ENCODE measurements around the gene RFNG. TPM values are rescaled to one million over a fixed set of nuclear protein-coding genes. Genes with fewer than 3 reads are reported as not detected.
A peak's percentile ranks its signal among the peaks of the same experiment; 100 is the strongest.

Gene RFNG
- total RNA-seq, 1 donor from 2014 or later, result 13.6 TPM

- no peaks in the 10 kb centered on the region for H3K36me3 Mint-ChIP-seq
- Histone ChIP-seq H3K79me2 (ENCODE audit: low read depth) (peaks cover 23% of the 10 kb centered on the region), H4K20me1 (ENCODE audit: low read depth) (peaks cover 30% of the 10 kb centered on the region), H2AFZ (replicated peaks) (no peak overlapping the region), H3K4me3 (no peak overlapping the region), H3F3A (ENCODE audit: low read depth) (peaks cover 18% of the 10 kb centered on the region), H3K4me2 (no peak overlapping the region), H3K9me3 (ENCODE audit: low read depth) (no peaks in the 10 kb centered on the region), H3K27ac (no peak overlapping the region), H3K27me3 (no peaks in the 10 kb centered on the region), H3K9ac (no peak overlapping the region), H3K4me1 (peaks cover 11% of the 10 kb centered on the region), H3K36me3 (no peaks in the 10 kb centered on the region)
- no peak overlapping the region for H3K27ac Mint-ChIP-seq
- DNase-seq (ENCODE audit: low spot score), result no peak
- peaks cover 20% of the 10 kb centered on the region for H3K4me1 Mint-ChIP-seq
- H3K27me3 Mint-ChIP-seq (ENCODE audit: insufficient read depth, low read depth), result peaks cover 4% of the 10 kb centered on the region
- no peak for TF ChIP-seq EZH2 (IDR thresholded peaks at IDR 0.05)
- no peak for TF ChIP-seq EZH2phosphoT487 (IDR thresholded peaks at IDR 0.05)
- no peak for TF ChIP-seq CTCF (IDR thresholded peaks at IDR 0.05)
- no peaks in the 10 kb centered on the region for H3K9me3 Mint-ChIP-seq
- H3K4me3 Mint-ChIP-seq, result peak overlapping the region; percentile 85
Measured at GRCh38 chr17:82024859-82025258, 26.8 kb downstream of the RFNG start.

DNA sequence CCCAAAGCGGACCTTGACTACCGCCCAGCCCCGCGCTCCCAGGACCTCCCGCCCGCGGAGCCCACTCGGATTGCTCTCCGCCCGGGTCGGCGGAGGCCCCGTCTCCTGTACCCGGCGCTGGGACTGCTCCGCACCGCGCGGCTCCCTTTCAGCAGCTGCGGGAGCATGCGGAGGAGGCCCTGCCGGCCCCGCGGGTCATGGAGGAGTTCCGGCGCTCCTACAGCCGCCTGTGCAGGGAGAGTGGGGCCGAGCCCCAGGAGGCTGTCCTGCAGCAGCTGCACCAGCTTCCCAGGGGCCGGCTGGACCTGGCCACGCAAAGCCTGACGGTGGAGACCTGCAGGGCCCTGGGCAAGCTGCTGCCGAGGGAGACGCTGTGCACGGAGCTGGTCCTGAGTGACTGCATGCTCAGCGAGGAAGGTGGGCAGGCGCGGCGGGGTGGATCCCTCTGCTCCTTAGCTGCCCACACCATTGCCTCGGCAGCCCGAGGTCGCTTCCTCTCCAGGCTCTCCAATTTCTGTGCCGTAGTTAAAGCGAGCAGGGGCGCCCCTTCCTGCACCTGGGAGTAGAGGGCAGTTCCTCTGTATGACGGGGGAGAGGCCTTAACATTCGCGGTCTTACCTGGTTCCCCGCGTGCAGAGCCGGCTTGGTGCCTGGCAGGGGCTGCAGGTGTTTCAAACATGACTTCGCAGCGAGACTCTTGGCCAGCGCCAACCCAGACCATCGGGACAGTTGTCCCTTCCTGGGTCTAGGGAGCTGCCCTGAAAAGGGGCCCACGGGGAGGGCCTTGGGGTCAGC lies 28.0 kb downstream of the RFNG start:
- H3K27ac ChIP-seq, result no peak overlapping the region

GRCh38 chr17:82022981-82023446 lies 28.6 kb downstream of the RFNG start, which contains the start of gene LRRC45:
TSS of gene LRRC45 (plus strand) at chr17:82023305. CDS start at chr17:82023644, 339 bp downstream.
- TF ChIP-seq CTCF (IDR thresholded peaks at IDR 0.05) (no peak), EZH2 (IDR thresholded peaks at IDR 0.05) (no peak), EZH2phosphoT487 (IDR thresholded peaks at IDR 0.05) (no peak)
- no peaks in the 10 kb centered on the region for H3K9me3 Mint-ChIP-seq
- H3K27ac Mint-ChIP-seq, result no peak within 1 kb of the TSS
- H3K27me3 Mint-ChIP-seq (ENCODE audit: insufficient read depth, low read depth), result peaks cover 4% of the 10 kb centered on the region
- H3K4me3 Mint-ChIP-seq, result peak within 1 kb of the TSS; percentile 89
- Histone ChIP-seq H3K4me3 (peak within 1 kb of the TSS; percentile 95), H3F3A (ENCODE audit: low read depth) (peaks cover 15% of the 10 kb centered on the region), H3K4me1 (peaks cover 11% of the 10 kb centered on the region), H3K36me3 (no peaks in the 10 kb centered on the region), H2AFZ (replicated peaks) (peak within 1 kb of the TSS; percentile 80), H3K27me3 (no peaks in the 10 kb centered on the region), H3K79me2 (ENCODE audit: low read depth) (peaks cover 23% of the 10 kb centered on the region), H3K4me2 (peak within 1 kb of the TSS; percentile 91), H4K20me1 (ENCODE audit: low read depth) (peaks cover 29% of the 10 kb centered on the region), H3K9ac (peak within 1 kb of the TSS; percentile 76), H3K27ac (no peak within 1 kb of the TSS), H3K9me3 (ENCODE audit: low read depth) (no peaks in the 10 kb centered on the region)
- peak; percentile 100 for DNase-seq (ENCODE audit: low spot score)
- H3K36me3 Mint-ChIP-seq, result no peaks in the 10 kb centered on the region
- H3K4me1 Mint-ChIP-seq, result peaks cover 18% of the 10 kb centered on the region

More for the DNA sequence above, 28.0 kb downstream of the RFNG start:
- peaks cover 4% of the 10 kb centered on the region for H3K27me3 Mint-ChIP-seq (ENCODE audit: insufficient read depth, low read depth)
- no peak for DNase-seq (ENCODE audit: low spot score)
- H3K4me1 Mint-ChIP-seq, result peaks cover 18% of the 10 kb centered on the region
- H3K27ac Mint-ChIP-seq, result no peak overlapping the region
- H3K36me3 ChIP-seq, result no peaks in the 10 kb centered on the region
- peaks cover 15% of the 10 kb centered on the region for H3F3A ChIP-seq (ENCODE audit: low read depth)
- no peaks in the 10 kb centered on the region for H3K27me3 ChIP-seq
- peaks cover 29% of the 10 kb centered on the region for H4K20me1 ChIP-seq (ENCODE audit: low read depth)
- peaks cover 11% of the 10 kb centered on the region for H3K4me1 ChIP-seq
- peak overlapping the region; percentile 45 for H3K9ac ChIP-seq
- peak overlapping the region; percentile 88 for H3K4me2 ChIP-seq
- H3K79me2 ChIP-seq (ENCODE audit: low read depth), result peaks cover 23% of the 10 kb centered on the region
- no peaks in the 10 kb centered on the region for H3K9me3 ChIP-seq (ENCODE audit: low read depth)
- no peaks in the 10 kb centered on the region for H3K9me3 Mint-ChIP-seq
- H3K36me3 Mint-ChIP-seq, result no peaks in the 10 kb centered on the region
- peak overlapping the region; percentile 60 for H2AFZ ChIP-seq (replicated peaks)
- TF ChIP-seq EZH2 (IDR thresholded peaks at IDR 0.05), result peak; percentile 54
- no peak for TF ChIP-seq CTCF (IDR thresholded peaks at IDR 0.05)
- peak overlapping the region; percentile 78 for H3K4me3 ChIP-seq
- H3K4me3 Mint-ChIP-seq, result peak overlapping the region; percentile 85

Data from neural progenitor cell (in vitro differentiated cells).